Subcutaneous adipose tissue (tissue), 4 donors: ENCODE data around the gene EFNA1. TPM values are rescaled to one million over a fixed set of nuclear protein-coding genes. Genes with fewer than 3 reads are reported as not detected.

Experiments
- total RNA-seq, 4 donors: library from RNA; depleted of rRNA; stranded (reverse); fragments of >200 nt; gene quantifications; one replicate each; pipeline ENCODE4 v1.1.0, GENCODE V29; 2016
- TF ChIP-seq, protein P1 (sequence below): fragments of 450-650 bp; IDR thresholded peaks from one replicate; pipeline ENCODE4 v1.5.1; 2016; ENCODE audit warnings: low read depth, mild to moderate bottlenecking, control low read depth, antibody characterized with exemption, moderate library complexity

EFNA1 gene
- total RNA-seq, 4 donors from 2014 or later = 12.4 to 32.6 (median 16.8) TPM

DNA sequence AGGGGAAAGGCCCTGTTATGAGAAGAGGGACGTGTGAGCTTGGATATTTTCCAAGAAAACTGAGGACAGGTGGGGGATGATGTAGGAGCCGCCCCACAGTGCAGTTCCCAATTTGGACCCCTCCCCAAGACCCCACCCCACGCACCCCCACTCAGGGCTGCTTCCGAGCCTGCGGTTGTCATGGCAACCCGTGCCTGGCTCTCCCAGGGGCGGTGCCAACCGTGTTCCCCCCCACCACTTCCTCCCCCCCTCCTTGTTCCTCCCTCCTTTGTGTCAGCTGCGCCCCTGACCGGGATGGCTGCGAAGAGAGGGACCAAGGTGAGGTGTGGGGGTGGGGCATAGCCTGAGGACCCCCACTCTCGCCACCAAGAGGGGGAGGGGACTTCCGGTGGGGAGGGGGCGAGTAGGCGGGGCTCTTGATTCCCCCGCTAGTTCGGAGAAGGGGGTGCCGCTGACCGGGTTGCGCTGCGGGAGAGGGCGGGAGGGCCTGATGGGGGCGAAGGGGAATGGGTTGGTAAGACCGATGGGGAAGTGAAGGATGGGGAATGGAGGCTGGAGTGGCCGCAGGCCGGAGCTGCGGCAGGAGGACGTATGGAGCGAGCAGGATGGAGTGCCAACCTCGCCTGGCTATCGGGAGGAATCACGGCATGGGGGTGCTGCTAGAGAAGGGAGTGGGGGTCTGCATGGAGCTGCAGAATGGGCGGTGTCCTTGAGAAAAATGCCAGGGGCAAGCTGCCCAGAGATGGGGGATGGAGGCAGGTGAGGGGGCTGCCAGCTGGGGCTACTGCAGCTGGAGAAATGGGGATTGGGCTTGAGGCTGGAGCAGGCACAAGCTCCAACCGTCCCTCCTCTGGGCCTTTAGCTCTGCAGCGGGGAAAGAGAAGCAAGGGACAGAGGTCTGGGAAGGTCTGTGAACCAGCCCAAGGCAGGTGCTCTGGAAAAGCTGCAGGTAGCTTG, 46.9 kb downstream of the EFNA1 start:
- TF ChIP-seq, protein P1, sequence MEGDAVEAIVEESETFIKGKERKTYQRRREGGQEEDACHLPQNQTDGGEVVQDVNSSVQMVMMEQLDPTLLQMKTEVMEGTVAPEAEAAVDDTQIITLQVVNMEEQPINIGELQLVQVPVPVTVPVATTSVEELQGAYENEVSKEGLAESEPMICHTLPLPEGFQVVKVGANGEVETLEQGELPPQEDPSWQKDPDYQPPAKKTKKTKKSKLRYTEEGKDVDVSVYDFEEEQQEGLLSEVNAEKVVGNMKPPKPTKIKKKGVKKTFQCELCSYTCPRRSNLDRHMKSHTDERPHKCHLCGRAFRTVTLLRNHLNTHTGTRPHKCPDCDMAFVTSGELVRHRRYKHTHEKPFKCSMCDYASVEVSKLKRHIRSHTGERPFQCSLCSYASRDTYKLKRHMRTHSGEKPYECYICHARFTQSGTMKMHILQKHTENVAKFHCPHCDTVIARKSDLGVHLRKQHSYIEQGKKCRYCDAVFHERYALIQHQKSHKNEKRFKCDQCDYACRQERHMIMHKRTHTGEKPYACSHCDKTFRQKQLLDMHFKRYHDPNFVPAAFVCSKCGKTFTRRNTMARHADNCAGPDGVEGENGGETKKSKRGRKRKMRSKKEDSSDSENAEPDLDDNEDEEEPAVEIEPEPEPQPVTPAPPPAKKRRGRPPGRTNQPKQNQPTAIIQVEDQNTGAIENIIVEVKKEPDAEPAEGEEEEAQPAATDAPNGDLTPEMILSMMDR = no peak

DNA sequence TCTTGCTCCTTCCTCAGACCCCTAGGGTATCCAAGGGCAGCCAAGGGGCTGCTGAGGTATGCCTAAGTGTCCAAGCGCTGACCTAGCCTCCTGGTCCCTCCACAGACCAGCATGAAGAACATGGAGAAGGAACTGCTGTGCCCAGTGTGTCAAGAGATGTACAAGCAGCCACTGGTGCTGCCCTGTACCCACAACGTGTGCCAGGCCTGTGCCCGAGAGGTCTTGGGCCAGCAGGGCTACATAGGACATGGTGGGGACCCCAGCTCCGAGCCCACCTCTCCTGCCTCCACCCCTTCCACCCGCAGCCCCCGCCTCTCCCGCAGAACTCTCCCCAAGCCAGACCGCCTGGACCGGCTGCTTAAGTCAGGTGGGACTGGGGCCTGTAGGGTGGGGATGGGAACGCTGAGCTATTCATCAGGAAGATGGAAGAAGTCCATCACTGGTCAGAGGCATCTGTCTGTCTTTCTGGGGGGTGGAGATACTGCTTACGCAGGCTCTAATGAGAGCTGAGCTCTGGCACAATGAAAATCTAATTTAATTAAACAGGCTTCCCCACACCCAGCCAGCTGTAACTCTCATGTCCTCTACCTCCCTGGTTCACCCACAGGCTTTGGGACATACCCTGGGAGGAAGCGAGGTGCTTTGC, 47.7 kb downstream of the EFNA1 start:
- TF ChIP-seq, protein P1 = no peak

DNA sequence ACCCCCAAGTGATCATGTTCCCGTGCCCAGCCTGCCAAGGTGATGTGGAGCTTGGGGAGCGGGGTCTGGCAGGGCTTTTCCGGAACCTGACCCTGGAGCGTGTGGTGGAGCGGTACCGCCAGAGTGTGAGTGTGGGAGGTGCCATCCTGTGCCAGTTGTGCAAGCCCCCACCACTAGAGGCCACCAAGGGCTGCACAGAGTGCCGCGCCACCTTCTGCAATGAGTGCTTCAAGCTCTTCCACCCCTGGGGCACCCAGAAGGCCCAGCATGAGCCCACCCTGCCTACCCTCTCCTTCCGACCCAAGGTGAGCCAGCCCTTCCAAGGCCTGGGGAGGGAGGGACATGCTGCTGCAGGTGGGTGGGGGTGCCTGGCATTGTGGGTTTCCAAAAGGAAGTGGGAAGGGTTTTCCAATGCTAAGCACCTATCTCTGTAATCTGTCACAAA, 48.3 kb downstream of the EFNA1 start:
- TF ChIP-seq, protein P1 = no peak

DNA sequence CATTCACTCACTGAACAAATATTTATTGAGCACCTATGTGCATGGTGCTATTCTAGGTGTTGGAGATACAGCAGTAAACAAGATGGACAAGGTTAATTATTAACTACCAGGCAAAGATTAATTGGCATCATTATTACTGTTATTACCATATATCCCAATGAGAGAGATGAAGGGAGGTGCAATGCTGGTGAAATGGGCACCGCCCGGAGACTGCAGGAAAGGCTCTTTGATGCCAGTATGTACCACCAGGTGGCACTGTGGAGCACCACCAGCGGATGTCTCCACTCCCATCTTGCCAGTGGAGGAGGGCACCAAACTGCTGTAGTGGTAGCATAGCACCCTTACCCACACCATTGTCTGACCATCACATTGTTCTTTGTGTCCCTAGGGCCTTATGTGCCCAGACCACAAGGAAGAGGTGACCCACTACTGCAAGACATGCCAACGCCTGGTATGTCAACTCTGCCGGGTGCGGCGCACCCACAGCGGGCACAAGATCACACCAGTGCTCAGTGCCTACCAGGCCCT, 48.9 kb downstream of the EFNA1 start:
- TF ChIP-seq, protein P1 = no peak

DNA sequence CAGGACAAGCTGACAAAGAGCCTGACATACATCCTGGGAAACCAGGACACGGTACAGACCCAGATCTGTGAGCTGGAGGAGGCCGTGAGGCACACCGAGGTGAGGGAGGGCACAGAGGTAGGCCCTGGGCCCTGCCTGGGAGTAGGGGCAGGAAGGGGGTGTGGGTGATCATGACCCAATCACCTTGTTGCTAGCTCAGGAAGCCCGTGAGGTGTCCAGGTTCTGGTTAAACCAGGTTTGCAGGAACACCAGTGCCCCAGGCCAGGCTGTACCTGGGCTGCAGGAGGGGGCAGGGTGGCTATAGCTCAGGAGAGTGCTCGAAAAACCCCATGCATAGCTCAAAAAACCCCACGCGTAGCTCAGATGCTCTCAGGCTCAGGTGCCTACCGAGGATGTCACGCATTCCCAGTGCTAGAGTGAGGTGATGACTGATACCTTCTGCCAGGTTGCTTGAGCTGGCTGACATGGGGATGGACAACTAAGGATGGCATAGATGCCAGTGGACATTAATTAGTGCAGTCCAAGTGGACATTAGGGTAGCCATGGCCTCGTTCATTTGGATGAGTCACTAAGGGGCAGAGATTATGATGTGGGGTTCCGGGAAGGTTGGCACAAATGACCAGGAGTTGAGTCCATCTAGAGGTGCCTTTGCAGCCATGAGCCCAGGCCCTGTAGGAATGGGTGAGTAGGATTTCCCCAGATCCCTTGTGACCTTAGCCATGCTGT, 49.7 kb downstream of the EFNA1 start:
- TF ChIP-seq, protein P1 = no peak

DNA sequence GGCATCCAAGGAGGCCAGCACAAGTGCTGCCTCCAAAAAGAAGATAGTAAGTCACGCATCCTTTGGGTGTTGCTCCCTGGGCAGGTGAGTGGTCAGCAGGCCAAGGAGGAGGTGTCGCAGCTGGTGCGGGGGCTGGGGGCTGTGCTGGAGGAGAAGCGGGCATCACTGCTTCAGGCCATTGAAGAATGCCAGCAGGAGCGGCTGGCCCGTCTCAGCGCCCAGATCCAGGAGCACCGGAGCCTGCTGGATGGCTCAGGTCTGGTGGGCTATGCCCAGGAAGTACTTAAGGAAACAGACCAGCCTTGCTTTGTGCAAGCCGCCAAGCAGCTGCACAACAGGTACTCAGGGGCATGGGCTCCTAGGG, 50.2 kb downstream of the EFNA1 start:
- TF ChIP-seq, protein P1 = no peak
